Measurements from ENCODE around the gene TTL.

TTL gene

GRCh38 chr2:112584891-112585250 lies 102.9 kb downstream of the TTL start:
- no peak for DNase-seq

- DNase-seq, result no peak
Measured at GRCh38 chr2:112585400-112585799, 103.4 kb downstream of the TTL start.

GRCh38 chr2:112585873-112586464 lies 104.0 kb downstream of the TTL start:
- no peak for DNase-seq

GRCh38 chr2:112588611-112589045 lies 106.7 kb downstream of the TTL start:
- peak; percentile 49 to 78 for DNase-seq

Measured in cerebellar nuclear complex (tissue), 1 donor.